Naive B cell (primary cell): ENCODE data around the gene BORCS6. TPM values are rescaled to one million over a fixed set of nuclear protein-coding genes. Genes with fewer than 3 reads are reported as not detected.
"Not testable (repeated sequence)": the region's sequence is repeated elsewhere in the genome, so short reads cannot be mapped to it uniquely, and the experiment has no call there.

Source experiments
- ATAC-seq, 2 donors: fragments of 150-1000 bp; cut with Tn5 transposase; 2 replicates each; pipeline ENCODE4 v1.10.0; 2021; ENCODE audit warnings: low read depth in 2 of 2, mild to moderate bottlenecking in 2 of 2, moderate library complexity in 2 of 2
- DNase-seq: peaks from one replicate; pipeline ENCODE4 v3.0.0; 2022
- H3K27ac Mint-ChIP-seq, 6 donors: one replicate each; pipeline ENCODE4 v1.8.0; 2020 to 2022; ENCODE audit warnings: mild to moderate bottlenecking in 6 of 6, mixed read lengths in 6 of 6, moderate library complexity in 5 of 6, inconsistent platforms in 2 of 6
- H3K27me3 Mint-ChIP-seq, 3 donors: one replicate each; pipeline ENCODE4 v1.8.0; 2021 to 2022; ENCODE audit warnings: mixed read lengths in 3 of 3, mild to moderate bottlenecking in 1 of 3
- H3K36me3 Mint-ChIP-seq, 2 donors: one replicate each; pipeline ENCODE4 v1.8.0; 2020 to 2022; ENCODE audit warnings: mixed read lengths in 2 of 2, inconsistent platforms in 1 of 2, mild to moderate bottlenecking in 1 of 2
- H3K4me1 Mint-ChIP-seq, 3 donors: one replicate each; pipeline ENCODE4 v1.8.0; 2020 to 2022; ENCODE audit warnings: mixed read lengths in 3 of 3, inconsistent platforms in 1 of 3, mild to moderate bottlenecking in 1 of 3, moderate library complexity in 1 of 3
- H3K4me3 Mint-ChIP-seq, 8 donors: one replicate each; pipeline ENCODE4 v1.8.0; 2020 to 2022; ENCODE audit warnings: mild to moderate bottlenecking in 8 of 8, mixed read lengths in 8 of 8, moderate library complexity in 8 of 8, inconsistent platforms in 2 of 8
- H3K9me3 Mint-ChIP-seq, 7 donors: one replicate each; pipeline ENCODE4 v1.8.0; 2020 to 2022; ENCODE audit warnings: mixed read lengths in 7 of 7, mild to moderate bottlenecking in 5 of 7, inconsistent platforms in 2 of 7, moderate library complexity in 1 of 7
- polyA plus RNA-seq, 6 donors: library from polyadenylated mRNA; unstranded; fragments of 300-500 nt; fragmentation: Illumina TruSeq; gene quantifications; one replicate each; pipeline ENCODE4 v1.2.3, GENCODE V29; 2021; ENCODE audit warnings: low read depth in 6 of 6

The BORCS6 gene
- polyA plus RNA-seq, 6 donors from 2014 or later: 14.8 to 24.2 (median 20.4) TPM

GRCh38 chr17:8223356-8224126 lies 33.6 kb upstream of the BORCS6 start:
- peak overlapping the region; percentile 99 to 100 (median 100) for H3K27ac Mint-ChIP-seq
- peaks cover 0 to 10% (median 6%) of the 10 kb centered on the region in 3 donors for H3K27me3 Mint-ChIP-seq
- DNase-seq (peak; percentile 55), ATAC-seq (peak in 1 of 2 donors; percentile 1)
- peaks cover 60 to 73% (median 66%) of the 10 kb centered on the region in 3 donors for H3K4me1 Mint-ChIP-seq
- H3K4me3 Mint-ChIP-seq: peak overlapping the region; percentile 86 to 99 (median 98)
- peaks cover 0 to 18% (median 0%) of the 10 kb centered on the region in 7 donors for H3K9me3 Mint-ChIP-seq
- H3K36me3 Mint-ChIP-seq: peaks cover 16 to 28% of the 10 kb centered on the region in 2 donors

- H3K27me3 Mint-ChIP-seq: peaks cover 0 to 10% (median 6%) of the 10 kb centered on the region in 3 donors
- H3K9me3 Mint-ChIP-seq: peaks cover 0 to 18% (median 0%) of the 10 kb centered on the region in 7 donors
- H3K4me3 Mint-ChIP-seq: peak overlapping the region; percentile 86 to 99 (median 98)
- H3K36me3 Mint-ChIP-seq: peaks cover 16 to 23% of the 10 kb centered on the region in 2 donors
- DNase-seq: peak; percentile 89
- H3K27ac Mint-ChIP-seq: peak overlapping the region; percentile 99 to 100 (median 100)
- peak; percentile 37 to 52 for ATAC-seq
- H3K4me1 Mint-ChIP-seq: peaks cover 56 to 71% (median 69%) of the 10 kb centered on the region in 3 donors
Measured at GRCh38 chr17:8222630-8223355, 32.8 kb upstream of the BORCS6 start.

DNA sequence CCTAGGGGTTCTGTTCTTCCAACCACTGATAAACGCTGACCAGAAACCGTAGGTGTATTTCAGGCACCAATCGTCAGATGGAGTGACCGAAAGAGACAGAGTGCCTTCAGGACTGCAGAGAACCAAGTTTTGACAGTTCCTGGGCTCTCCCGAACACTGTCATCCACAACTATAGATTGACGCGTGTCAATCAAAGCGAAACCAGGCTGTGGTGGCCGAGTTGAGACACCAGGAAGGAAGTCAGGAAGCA lies 32.3 kb upstream of the BORCS6 start:
- Mint-ChIP-seq H3K4me3 (peak overlapping the region; percentile 86 to 99 (median 98)), H3K27ac (peak overlapping the region; percentile 99 to 100 (median 100)), H3K9me3 (peaks cover 0 to 18% (median 0%) of the 10 kb centered on the region in 7 donors), H3K4me1 (peaks cover 51 to 66% (median 64%) of the 10 kb centered on the region in 3 donors), H3K36me3 (peaks cover 16 to 18% of the 10 kb centered on the region in 2 donors), H3K27me3 (peaks cover 0 to 10% (median 6%) of the 10 kb centered on the region in 3 donors)
- DNase-seq (no peak), ATAC-seq (peak; percentile 36 to 47)

GRCh38 chr17:8221663-8222379 lies 31.8 kb upstream of the BORCS6 start:
- Mint-ChIP-seq H3K27ac (peak overlapping the region; percentile 99 to 100 (median 100)), H3K36me3 (peaks cover 13 to 16% of the 10 kb centered on the region in 2 donors), H3K9me3 (peaks cover 0 to 18% (median 0%) of the 10 kb centered on the region in 7 donors), H3K4me3 (peak overlapping the region; percentile 86 to 99 (median 98)), H3K27me3 (peaks cover 0 to 10% (median 6%) of the 10 kb centered on the region in 3 donors), H3K4me1 (peaks cover 46 to 62% (median 59%) of the 10 kb centered on the region in 3 donors)
- peak; percentile 92 for DNase-seq
- peak; percentile 63 for ATAC-seq

DNA sequence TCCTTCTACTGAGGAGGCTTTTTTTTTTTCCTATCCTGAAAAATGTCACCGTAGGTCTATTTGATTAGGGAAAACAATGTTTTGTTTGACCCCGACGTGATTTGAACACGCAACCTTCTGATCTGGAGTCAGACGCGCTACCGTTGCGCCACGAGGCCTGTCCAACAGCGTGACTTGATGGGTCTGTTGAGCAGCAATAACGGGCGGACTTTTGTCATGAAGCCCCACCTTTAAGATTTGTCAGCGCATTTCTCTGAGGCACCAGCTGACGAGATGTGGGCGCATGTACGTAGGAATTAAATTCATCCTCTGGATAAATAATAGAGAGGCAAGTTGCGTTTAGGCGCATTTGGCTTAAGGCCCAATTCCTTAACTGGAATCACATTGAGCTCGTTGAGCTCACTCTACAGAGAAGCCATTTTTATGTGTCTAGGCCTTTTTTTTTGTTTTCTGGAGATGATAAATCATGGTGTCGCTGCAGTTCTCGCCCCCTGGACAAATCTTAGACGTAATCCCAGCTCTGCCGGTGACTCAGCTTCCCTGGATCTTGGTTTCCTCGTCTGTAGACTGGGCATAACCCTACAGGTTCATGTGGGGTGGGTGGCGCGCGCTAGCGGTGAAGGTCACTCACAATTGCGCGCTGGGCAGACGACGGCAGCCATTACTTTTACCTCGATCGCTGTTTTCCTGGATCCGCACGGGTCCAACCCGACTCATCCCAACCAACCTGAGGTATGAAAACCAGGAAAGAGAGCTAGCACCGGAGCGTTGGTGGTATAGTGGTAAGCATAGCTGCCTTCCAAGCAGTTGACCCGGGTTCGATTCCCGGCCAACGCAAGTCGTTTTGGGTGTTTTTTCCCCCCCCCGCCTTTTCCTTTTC lies 31.0 kb upstream of the BORCS6 start:
- H3K27me3 Mint-ChIP-seq: peaks cover 0 to 10% (median 6%) of the 10 kb centered on the region in 3 donors
- peaks cover 41 to 54% (median 51%) of the 10 kb centered on the region in 3 donors for H3K4me1 Mint-ChIP-seq
- H3K4me3 Mint-ChIP-seq: peak overlapping the region; percentile 86 to 99 (median 98)
- DNase-seq: peak; percentile 85
- peak overlapping the region; percentile 99 to 100 (median 100) for H3K27ac Mint-ChIP-seq
- peak; percentile 20 to 29 for ATAC-seq
- H3K36me3 Mint-ChIP-seq: peaks cover 13 to 16% of the 10 kb centered on the region in 2 donors
- H3K9me3 Mint-ChIP-seq: peaks cover 0 to 18% (median 0%) of the 10 kb centered on the region in 7 donors

- H3K4me1 Mint-ChIP-seq: peaks cover 15 to 25% (median 18%) of the 10 kb centered on the region in 3 donors
- not testable (repeated sequence) for DNase-seq, H3K27ac Mint-ChIP-seq, H3K4me3 Mint-ChIP-seq, ATAC-seq, H3K36me3 Mint-ChIP-seq, H3K9me3 Mint-ChIP-seq, H3K27me3 Mint-ChIP-seq
Measured at GRCh38 chr17:8214000-8214399, 24.0 kb upstream of the BORCS6 start.

- Mint-ChIP-seq H3K4me3 (peak overlapping the region in 3 of 8 donors; percentile 25 to 95 (median 54)), H3K36me3 (no peaks in the 10 kb centered on the region), H3K27me3 (no peaks in the 10 kb centered on the region), H3K4me1 (peaks cover 18 to 27% (median 23%) of the 10 kb centered on the region in 3 donors), H3K9me3 (no peaks in the 10 kb centered on the region), H3K27ac (no peak overlapping the region)
- DNase-seq: no peak
- no peak for ATAC-seq
Measured at GRCh38 chr17:8212312-8213180, 22.6 kb upstream of the BORCS6 start.

DNA sequence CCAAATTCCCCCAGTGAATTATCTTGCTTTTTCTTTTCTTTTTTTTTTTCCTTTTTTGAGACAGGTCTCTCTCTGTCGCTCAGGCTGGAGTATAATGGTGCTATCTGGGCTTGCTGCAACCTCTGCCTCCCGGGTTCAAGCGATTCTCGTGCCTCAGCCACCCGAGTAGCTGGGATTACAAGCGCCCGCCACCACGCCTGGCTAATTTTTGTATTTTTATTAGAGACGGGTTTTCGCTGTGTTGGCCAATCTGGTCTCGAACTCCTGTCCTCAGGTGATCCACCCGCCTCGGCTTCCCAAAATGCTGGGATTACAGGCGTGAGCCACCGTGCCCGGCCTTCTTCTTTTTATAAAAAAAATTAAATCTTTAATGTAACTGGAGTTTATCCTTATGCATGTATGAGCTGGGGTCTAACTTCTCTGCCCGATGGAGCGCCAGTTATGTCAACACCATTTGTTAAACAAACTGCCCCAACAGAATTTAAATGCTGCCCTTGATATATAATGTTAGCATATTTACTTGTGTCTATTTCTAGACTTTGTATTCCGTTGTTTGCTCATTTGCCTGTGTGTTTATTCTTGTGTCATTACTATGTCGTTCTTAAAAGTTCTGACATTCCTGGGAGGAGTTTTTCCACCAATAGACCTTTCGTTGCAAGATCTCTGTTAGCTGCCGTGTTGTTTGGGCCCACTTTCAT lies 20.9 kb upstream of the BORCS6 start:
- H3K27me3 Mint-ChIP-seq: no peaks in the 10 kb centered on the region
- no peaks in the 10 kb centered on the region for H3K9me3 Mint-ChIP-seq
- H3K4me1 Mint-ChIP-seq: peaks cover 18 to 29% (median 23%) of the 10 kb centered on the region in 3 donors
- DNase-seq: no peak
- peak in 1 of 2 donors; percentile 38 for ATAC-seq
- H3K4me3 Mint-ChIP-seq: peak overlapping the region; percentile 86 to 96 (median 92)
- no peaks in the 10 kb centered on the region for H3K36me3 Mint-ChIP-seq
- H3K27ac Mint-ChIP-seq: peak overlapping the region; percentile 67 to 94 (median 90)

- Mint-ChIP-seq H3K4me1 (peaks cover 18 to 29% (median 23%) of the 10 kb centered on the region in 3 donors), H3K36me3 (no peaks in the 10 kb centered on the region), H3K27me3 (no peaks in the 10 kb centered on the region), H3K4me3 (peak within 1 kb of the TSS; percentile 86 to 96 (median 92)), H3K9me3 (no peaks in the 10 kb centered on the region), H3K27ac (peak within 1 kb of the TSS; percentile 83 to 94 (median 90))
- DNase-seq (peak; percentile 88), ATAC-seq (peak; percentile 99 to 100)
Measured at GRCh38 chr17:8209907-8210760, 20.2 kb upstream of the BORCS6 start, which contains the start of gene AURKB. Gene AURKB (minus strand): TSS chr17:8210575. CDS start chr17:8210224, 351 bp downstream.

GRCh38 chr17:8206536-8206935 lies 16.6 kb upstream of the BORCS6 start:
- H3K36me3 Mint-ChIP-seq: no peaks in the 10 kb centered on the region
- peaks cover 18 to 28% (median 23%) of the 10 kb centered on the region in 3 donors for H3K4me1 Mint-ChIP-seq
- peak overlapping the region in 1 of 8 donors; percentile 49 for H3K4me3 Mint-ChIP-seq
- ATAC-seq (no peak), DNase-seq (no peak)
- no peaks in the 10 kb centered on the region for H3K9me3 Mint-ChIP-seq
- H3K27ac Mint-ChIP-seq: no peak overlapping the region
- H3K27me3 Mint-ChIP-seq: no peaks in the 10 kb centered on the region
